Sigmoid colon (tissue), 7 donors: ENCODE results near the gene FGD5. TPM values are rescaled to one million over a fixed set of nuclear protein-coding genes. Genes with fewer than 3 reads are reported as not detected.
A peak's percentile ranks its signal among the peaks of the same experiment; 100 is the strongest.
"Not testable (repeated sequence)": the region's sequence is repeated elsewhere in the genome, so short reads cannot be mapped to it uniquely, and the experiment has no call there.

Source experiments
- DNase-seq: peaks from one replicate; pipeline ENCODE4 v3.0.0-alpha.2; 2019
- H3K27ac ChIP-seq, 4 donors: fragments of 200-600 bp; sonication (generic); one replicate each; pipeline ENCODE4 v1.5.1; 2016 to 2019; ENCODE audit warnings: mild to moderate bottlenecking in 1 of 4
- H3K27me3 ChIP-seq, 3 donors: fragments of 200-600 bp; sonication (generic); one replicate each; pipeline ENCODE4 v1.5.1; 2019; ENCODE audit warnings: mild to moderate bottlenecking in 1 of 3
- H3K36me3 ChIP-seq, 4 donors: fragments of 200-600 bp; sonication (generic); one replicate each; pipeline ENCODE4 v1.5.1; 2016 to 2019
- H3K4me1 ChIP-seq, 4 donors: fragments of 200-600 bp; sonication (generic); one replicate each; pipeline ENCODE4 v1.5.1; 2017 to 2019
- H3K4me3 ChIP-seq, 4 donors: fragments of 200-600 bp; sonication (generic); one replicate each; pipeline ENCODE4 v1.5.1; 2017 to 2019; ENCODE audit warnings: mild to moderate bottlenecking in 2 of 4, moderate library complexity in 1 of 4
- H3K9me3 ChIP-seq, 4 donors: fragments of 200-600 bp in 3 of 4; sonication (generic) in 3 of 4; one replicate each; pipeline versions ENCODE4 v1.5.1 to v1.6.1; 2013 to 2019
- EP300 ChIP-seq, 4 donors: sonication (generic); formaldehyde crosslinking; IDR thresholded peaks; one replicate each; pipeline ENCODE4 v1.6.1; 2017; ENCODE audit warnings: antibody characterized with exemption in 4 of 4
- POLR2A ChIP-seq, 2 donors: fragments of 450-650 bp; IDR thresholded peaks; one replicate each; pipeline ENCODE4 v1.6.1; 2016; ENCODE audit warnings: antibody characterized with exemption in 2 of 2, mild to moderate bottlenecking in 2 of 2, moderate library complexity in 2 of 2
- POLR2AphosphoS5 ChIP-seq, 4 donors: sonication (generic); formaldehyde crosslinking; IDR thresholded peaks; one replicate each; pipeline ENCODE4 v1.6.1; 2017; ENCODE audit warnings: antibody characterized with exemption in 4 of 4
- WGBS, 2 donors: extraction: QIAGEN DNeasy Blood & Tissue Kit; methylation state at CpG; one replicate each; pipeline ENCODE4 v1.1.7; 2013; 5-methylcytosine and 5-hydroxymethylcytosine counted together
- intact Hi-C: fragments of 100-400 bp; cut with DNase I; formaldehyde crosslinking; loops from one replicate; pipeline ENCODE4 v1.15.1; 2023
- polyA plus RNA-seq, 3 donors: library from polyadenylated mRNA; stranded (reverse); fragments of 200-250 nt; gene quantifications; one replicate each; pipeline ENCODE4 v1.2.3, GENCODE V29; 2013
- total RNA-seq, 4 donors: library from RNA; depleted of rRNA; stranded (reverse); fragments of >200 nt; gene quantifications; one replicate each; pipeline ENCODE4 v1.1.0, GENCODE V29; 2016
- TF ChIP-seq, protein P1 (sequence below), 4 experiments: fragments of 450-650 bp in 3 of 4; fragments of 200-600 bp in 1 of 4; IDR thresholded peaks; one replicate each; pipeline ENCODE4 v1.5.1; 2016 to 2019; ENCODE audit warnings: antibody characterized with exemption in 4 of 4, mild to moderate bottlenecking in 3 of 4, moderate library complexity in 2 of 4
- donor health status: healthy with polysubstance abuse.
- donor health status: Bipolar disorder and iron deficiency.
- donor health status: healthy.

Gene FGD5
- total and polyA plus RNA-seq, 7 donors = 2.1 to 18.6 (median 6.4) TPM

DNA sequence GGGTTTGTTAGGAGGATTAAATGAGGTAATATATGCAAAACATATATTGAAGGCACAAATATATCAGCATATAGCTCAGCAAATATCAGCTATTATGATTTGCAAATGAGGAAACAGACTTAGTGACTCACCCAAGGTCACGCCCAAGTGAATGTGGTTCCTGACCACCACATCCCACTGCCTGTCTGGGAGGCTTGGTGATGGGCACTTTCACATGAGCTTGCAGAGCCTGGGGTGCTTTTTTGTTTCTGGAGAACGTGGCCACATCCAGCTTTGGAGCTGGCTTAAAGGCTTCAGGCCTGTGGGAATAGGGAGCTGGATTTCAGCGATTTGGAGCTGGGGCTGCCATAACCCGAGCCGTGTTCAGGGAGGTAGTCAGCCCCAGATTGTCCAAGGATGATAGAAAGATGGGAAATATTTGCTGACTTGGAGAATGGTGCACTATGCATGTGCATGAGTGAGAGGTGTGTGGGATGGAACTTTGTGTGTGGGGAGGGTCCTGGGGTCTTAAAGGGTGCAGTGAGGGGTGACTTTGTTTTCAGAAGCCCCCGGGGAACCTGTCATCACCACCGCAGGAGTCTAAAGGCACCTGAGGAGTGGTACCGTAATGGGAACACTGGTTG, 12.0 kb upstream of the FGD5 start:
- Histone ChIP-seq H3K4me1 (peaks cover 0 to 14% (median 9%) of the 10 kb centered on the region in 4 donors), H3K9me3 (no peaks in the 10 kb centered on the region), H3K36me3 (no peaks in the 10 kb centered on the region), H3K4me3 (no peak overlapping the region), H3K27ac (no peak overlapping the region), H3K27me3 (peaks cover 9 to 33% (median 24%) of the 10 kb centered on the region in 3 donors)
- TF ChIP-seq POLR2A (IDR thresholded peaks at IDR 0.05) (no peak), EP300 (IDR thresholded peaks at IDR 0.05) (no peak)
- TF ChIP-seq, protein P1, sequence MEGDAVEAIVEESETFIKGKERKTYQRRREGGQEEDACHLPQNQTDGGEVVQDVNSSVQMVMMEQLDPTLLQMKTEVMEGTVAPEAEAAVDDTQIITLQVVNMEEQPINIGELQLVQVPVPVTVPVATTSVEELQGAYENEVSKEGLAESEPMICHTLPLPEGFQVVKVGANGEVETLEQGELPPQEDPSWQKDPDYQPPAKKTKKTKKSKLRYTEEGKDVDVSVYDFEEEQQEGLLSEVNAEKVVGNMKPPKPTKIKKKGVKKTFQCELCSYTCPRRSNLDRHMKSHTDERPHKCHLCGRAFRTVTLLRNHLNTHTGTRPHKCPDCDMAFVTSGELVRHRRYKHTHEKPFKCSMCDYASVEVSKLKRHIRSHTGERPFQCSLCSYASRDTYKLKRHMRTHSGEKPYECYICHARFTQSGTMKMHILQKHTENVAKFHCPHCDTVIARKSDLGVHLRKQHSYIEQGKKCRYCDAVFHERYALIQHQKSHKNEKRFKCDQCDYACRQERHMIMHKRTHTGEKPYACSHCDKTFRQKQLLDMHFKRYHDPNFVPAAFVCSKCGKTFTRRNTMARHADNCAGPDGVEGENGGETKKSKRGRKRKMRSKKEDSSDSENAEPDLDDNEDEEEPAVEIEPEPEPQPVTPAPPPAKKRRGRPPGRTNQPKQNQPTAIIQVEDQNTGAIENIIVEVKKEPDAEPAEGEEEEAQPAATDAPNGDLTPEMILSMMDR (IDR thresholded peaks at IDR 0.05) = no peak
- 76 to 81% methylated on average over 8 of the region's 8 CpGs for WGBS, 2 donors
- intact Hi-C loops = no loop called here
- no peak for DNase-seq

GRCh38 chr3:14808025-14808424, 10.7 kb upstream of the FGD5 start:
- intact Hi-C loops = no loop called here
- TF ChIP-seq POLR2A (IDR thresholded peaks at IDR 0.05) = no peak
- no peaks in the 10 kb centered on the region for H3K36me3 ChIP-seq
- no peak for DNase-seq
- H3K27ac ChIP-seq = no peak overlapping the region
- peaks cover 9 to 42% (median 29%) of the 10 kb centered on the region in 3 donors for H3K27me3 ChIP-seq
- no peak overlapping the region for H3K4me3 ChIP-seq
- H3K4me1 ChIP-seq = peaks cover 0 to 14% (median 9%) of the 10 kb centered on the region in 4 donors
- no peaks in the 10 kb centered on the region for H3K9me3 ChIP-seq

- Histone ChIP-seq H3K27ac (no peak overlapping the region), H3K9me3 (no peaks in the 10 kb centered on the region), H3K27me3 (peaks cover 9 to 42% (median 29%) of the 10 kb centered on the region in 3 donors), H3K36me3 (no peaks in the 10 kb centered on the region), H3K4me1 (peaks cover 0 to 14% (median 9%) of the 10 kb centered on the region in 4 donors), H3K4me3 (no peak overlapping the region)
- intact Hi-C loops = no loop called here
- TF ChIP-seq, protein P1 (IDR thresholded peaks at IDR 0.05) = no peak
- TF ChIP-seq EP300 (IDR thresholded peaks at IDR 0.05) (no peak), POLR2AphosphoS5 (IDR thresholded peaks at IDR 0.05) (no peak), POLR2A (IDR thresholded peaks at IDR 0.05) (no peak)
- no peak for DNase-seq
- 77 to 86% methylated on average over 5 of the region's 5 CpGs for WGBS, 2 donors
Observed at GRCh38 chr3:14808502-14809266, 10.1 kb upstream of the FGD5 start.

GRCh38 chr3:14809611-14810010, 9.2 kb upstream of the FGD5 start:
- H3K9me3 ChIP-seq, H3K36me3 ChIP-seq, DNase-seq, intact Hi-C loops: not testable (repeated sequence)
- H3K4me3 ChIP-seq = peak overlapping the region in 2 of 4 donors; percentile 39 to 44
- H3K27me3 ChIP-seq = peaks cover 9 to 42% (median 29%) of the 10 kb centered on the region in 3 donors
- H3K4me1 ChIP-seq = peaks cover 0 to 18% (median 12%) of the 10 kb centered on the region in 4 donors
- 44 to 76% methylated on average over 9 of the region's 9 CpGs for WGBS, 2 donors
- peak overlapping the region; percentile 52 to 69 (median 56) for H3K27ac ChIP-seq

DNA sequence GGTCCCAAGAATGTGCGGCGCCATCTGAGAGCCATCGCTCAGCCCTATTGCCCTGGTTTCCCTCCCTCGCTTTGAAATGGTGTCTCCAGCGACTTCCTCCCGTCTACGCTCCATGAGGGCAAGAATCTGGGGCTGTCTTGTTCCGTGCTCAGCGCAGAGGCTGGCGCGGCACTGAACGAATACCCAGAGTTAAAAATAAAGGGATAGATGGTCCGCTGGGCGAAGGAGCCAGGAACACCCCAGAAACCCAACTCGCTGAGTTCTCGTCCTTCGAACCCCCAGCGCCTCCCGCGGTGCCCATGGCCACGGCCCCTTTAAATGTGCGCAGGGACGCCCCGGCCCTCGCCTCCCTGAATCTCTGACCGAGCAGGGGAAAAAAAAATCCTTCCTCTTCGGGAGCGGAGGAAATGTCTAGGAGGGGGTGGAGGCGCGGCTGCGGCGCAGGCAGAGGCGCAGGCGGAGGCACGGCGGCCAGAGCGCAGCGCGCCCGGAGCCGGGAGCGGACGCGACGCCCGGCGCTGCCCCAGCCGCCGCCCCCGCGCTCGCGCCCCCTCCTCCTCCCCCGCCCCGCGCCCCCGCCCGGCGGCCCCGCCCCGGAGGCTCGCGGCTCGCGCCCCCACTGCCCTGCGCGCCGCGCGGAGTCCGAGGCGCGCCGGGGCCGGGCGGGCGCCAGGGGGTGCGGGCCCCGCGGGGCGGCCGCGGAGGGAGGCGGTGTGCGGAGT, 8.5 kb upstream of the FGD5 start:
- intact Hi-C loops = no loop called here
- H3K27me3 ChIP-seq = peaks cover 9 to 42% (median 29%) of the 10 kb centered on the region in 3 donors
- H3K4me1 ChIP-seq = peaks cover 0 to 18% (median 12%) of the 10 kb centered on the region in 4 donors
- H3K9me3 ChIP-seq = no peaks in the 10 kb centered on the region
- peak overlapping the region; percentile 60 to 81 (median 74) for H3K27ac ChIP-seq
- no peak for DNase-seq
- TF ChIP-seq EP300 (IDR thresholded peaks at IDR 0.05) (no peak), POLR2AphosphoS5 (IDR thresholded peaks at IDR 0.05) (peak in 2 of 4 donors; percentile 20 to 28)
- H3K36me3 ChIP-seq = no peaks in the 10 kb centered on the region
- H3K4me3 ChIP-seq = peak overlapping the region; percentile 32 to 54 (median 50)
- 5 to 6% methylated on average over 84 to 85 of the region's 85 CpGs for WGBS, 2 donors
